ENCODE data around the gene THEM5. TPM values are rescaled to one million over a fixed set of nuclear protein-coding genes. Genes with fewer than 3 reads are reported as not detected.

THEM5 gene
- total RNA-seq, 1 experiment from 2014 or later = not detected

DNA sequence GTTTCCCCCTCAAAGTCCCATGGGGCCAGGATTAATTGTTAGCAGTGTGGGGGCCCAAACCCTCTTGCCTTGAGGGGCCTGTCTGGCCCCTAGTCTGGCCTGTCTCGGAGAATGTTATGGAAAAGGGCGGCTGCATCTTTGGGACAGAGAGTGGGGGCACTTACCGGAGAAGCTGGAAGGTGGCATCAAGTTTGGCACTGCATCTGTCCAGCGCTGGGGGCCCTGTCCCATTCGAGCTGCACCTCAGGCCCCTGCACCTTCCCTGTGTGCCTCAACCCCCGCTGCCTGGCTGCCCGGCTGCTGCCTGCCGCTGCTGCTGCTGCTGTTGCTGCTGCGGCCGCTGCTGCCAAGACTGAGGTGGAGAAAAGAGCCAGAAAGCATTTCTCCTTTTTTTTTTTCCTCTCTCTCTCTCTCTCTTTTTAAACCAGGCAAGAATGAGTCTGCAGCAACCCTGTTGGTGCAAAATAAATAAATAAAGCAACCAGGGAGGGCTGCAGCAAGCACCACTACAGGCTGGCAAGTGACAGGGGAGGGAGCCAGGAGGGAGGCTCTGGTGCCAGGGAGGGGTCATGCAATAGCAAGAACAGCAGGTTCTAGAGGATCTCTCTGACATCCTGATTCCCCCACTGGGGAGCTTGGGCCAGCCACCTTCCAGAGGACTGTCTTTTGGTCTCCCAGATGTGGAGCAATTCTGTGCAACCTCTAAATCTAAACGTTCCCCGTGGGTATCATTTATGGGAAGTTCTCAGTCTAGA is 48.3 kb downstream of the THEM5 start, which contains the start of gene LINGO4:
LINGO4 (minus strand) TSS at position 354 of the 755 bp plus-strand sequence. CDS start 2,715 bp downstream, outside the sequence.
- intact Hi-C loops (cut with micrococcal nuclease) = no loop called here
- Histone ChIP-seq H3K9ac (ENCODE audit: low read length) (no peak within 1 kb of the TSS), H3F3A (ENCODE audit: low read length, unreplicated experiment) (no peaks in the 10 kb centered on the region), H3K4me3 (ENCODE audit: low read length) (no peak within 1 kb of the TSS), H3K9me3 (ENCODE audit: low read length) (no peaks in the 10 kb centered on the region), H3K4me1 (ENCODE audit: insufficient read depth, low read length) (no peaks in the 10 kb centered on the region), H4K20me1 (ENCODE audit: low read length) (no peaks in the 10 kb centered on the region), H2AFZ (ENCODE audit: low read length) (no peak within 1 kb of the TSS), H3K36me3 (ENCODE audit: low read depth, low read length) (no peaks in the 10 kb centered on the region), H3K4me2 (ENCODE audit: low read length) (no peak within 1 kb of the TSS), H3K27ac (ENCODE audit: low read length) (no peak within 1 kb of the TSS), H3K27me3 (ENCODE audit: low read length) (peaks cover 19% of the 10 kb centered on the region), H3K9me2 (replicated peaks; ENCODE audit: low read length) (no peaks in the 10 kb centered on the region), H3K79me2 (ENCODE audit: low read length) (no peaks in the 10 kb centered on the region)
- ATAC-seq = no peak
- no peak for TF ChIP-seq EZH2phosphoT487 (IDR thresholded peaks at IDR 0.05; ENCODE audit: borderline replicate concordance, low read length)
- TF ChIP-seq EZH2 (IDR thresholded peaks at IDR 0.05; ENCODE audit: low read length, unreplicated experiment) = no peak
- TF ChIP-seq, protein P1, sequence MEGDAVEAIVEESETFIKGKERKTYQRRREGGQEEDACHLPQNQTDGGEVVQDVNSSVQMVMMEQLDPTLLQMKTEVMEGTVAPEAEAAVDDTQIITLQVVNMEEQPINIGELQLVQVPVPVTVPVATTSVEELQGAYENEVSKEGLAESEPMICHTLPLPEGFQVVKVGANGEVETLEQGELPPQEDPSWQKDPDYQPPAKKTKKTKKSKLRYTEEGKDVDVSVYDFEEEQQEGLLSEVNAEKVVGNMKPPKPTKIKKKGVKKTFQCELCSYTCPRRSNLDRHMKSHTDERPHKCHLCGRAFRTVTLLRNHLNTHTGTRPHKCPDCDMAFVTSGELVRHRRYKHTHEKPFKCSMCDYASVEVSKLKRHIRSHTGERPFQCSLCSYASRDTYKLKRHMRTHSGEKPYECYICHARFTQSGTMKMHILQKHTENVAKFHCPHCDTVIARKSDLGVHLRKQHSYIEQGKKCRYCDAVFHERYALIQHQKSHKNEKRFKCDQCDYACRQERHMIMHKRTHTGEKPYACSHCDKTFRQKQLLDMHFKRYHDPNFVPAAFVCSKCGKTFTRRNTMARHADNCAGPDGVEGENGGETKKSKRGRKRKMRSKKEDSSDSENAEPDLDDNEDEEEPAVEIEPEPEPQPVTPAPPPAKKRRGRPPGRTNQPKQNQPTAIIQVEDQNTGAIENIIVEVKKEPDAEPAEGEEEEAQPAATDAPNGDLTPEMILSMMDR (conservative IDR thresholded peaks at IDR 0.05; ENCODE audit: low read depth, low read length) = no peak
- DNase-seq = no peak
- no TSS peak for BruUV-seq (replicated peaks)
- ChIA-PET POLR2A (ENCODE audit: unreplicated experiment) (no interaction called here), CTCF (no interaction called here)

DNA sequence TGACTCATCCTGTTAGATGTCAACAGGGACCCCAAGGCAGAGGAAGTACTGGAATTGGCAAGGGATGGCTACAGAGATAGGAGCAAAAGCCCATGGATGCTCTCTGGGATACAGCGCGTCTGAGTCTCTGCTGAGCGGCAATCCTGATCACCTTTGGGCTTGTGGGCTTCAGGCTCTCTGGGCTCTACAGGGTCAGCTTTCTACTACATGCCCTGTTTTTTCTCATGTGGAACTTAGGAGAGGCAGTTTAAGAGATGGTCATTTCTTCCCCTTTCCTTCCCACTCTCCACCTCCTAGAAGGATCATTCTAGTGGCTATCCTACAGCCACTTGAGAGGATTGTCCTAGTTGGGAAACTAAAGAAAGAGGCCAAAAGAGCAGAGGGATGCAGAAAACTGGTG is 49.6 kb downstream of the THEM5 start:
- TF ChIP-seq EZH2 (IDR thresholded peaks at IDR 0.05; ENCODE audit: low read length, unreplicated experiment) (no peak), EZH2phosphoT487 (IDR thresholded peaks at IDR 0.05; ENCODE audit: borderline replicate concordance, low read length) (no peak)
- TF ChIP-seq, protein P1 (conservative IDR thresholded peaks at IDR 0.05; ENCODE audit: low read depth, low read length) = no peak
- BruUV-seq (replicated peaks) = no TSS peak
- intact Hi-C loops (cut with micrococcal nuclease) = no loop called here
- no peaks in the 10 kb centered on the region for H3K9me2 ChIP-seq (replicated peaks; ENCODE audit: low read length)
- no peaks in the 10 kb centered on the region for H3K4me1 ChIP-seq (ENCODE audit: insufficient read depth, low read length)
- H3K27me3 ChIP-seq (ENCODE audit: low read length) = peaks cover 19% of the 10 kb centered on the region
- DNase-seq (no peak), ATAC-seq (no peak)
- ChIA-PET CTCF (no interaction called here), POLR2A (ENCODE audit: unreplicated experiment) (no interaction called here)
- H2AFZ ChIP-seq (ENCODE audit: low read length) = no peak overlapping the region
- no peaks in the 10 kb centered on the region for H3F3A ChIP-seq (ENCODE audit: low read length, unreplicated experiment)
- no peak overlapping the region for H3K4me2 ChIP-seq (ENCODE audit: low read length)
- no peak overlapping the region for H3K4me3 ChIP-seq (ENCODE audit: low read length)
- H4K20me1 ChIP-seq (ENCODE audit: low read length) = no peaks in the 10 kb centered on the region
- no peaks in the 10 kb centered on the region for H3K9me3 ChIP-seq (ENCODE audit: low read length)
- H3K79me2 ChIP-seq (ENCODE audit: low read length) = no peaks in the 10 kb centered on the region
- no peaks in the 10 kb centered on the region for H3K36me3 ChIP-seq (ENCODE audit: low read depth, low read length)
- H3K9ac ChIP-seq (ENCODE audit: low read length) = no peak overlapping the region
- no peak overlapping the region for H3K27ac ChIP-seq (ENCODE audit: low read length)

DNA sequence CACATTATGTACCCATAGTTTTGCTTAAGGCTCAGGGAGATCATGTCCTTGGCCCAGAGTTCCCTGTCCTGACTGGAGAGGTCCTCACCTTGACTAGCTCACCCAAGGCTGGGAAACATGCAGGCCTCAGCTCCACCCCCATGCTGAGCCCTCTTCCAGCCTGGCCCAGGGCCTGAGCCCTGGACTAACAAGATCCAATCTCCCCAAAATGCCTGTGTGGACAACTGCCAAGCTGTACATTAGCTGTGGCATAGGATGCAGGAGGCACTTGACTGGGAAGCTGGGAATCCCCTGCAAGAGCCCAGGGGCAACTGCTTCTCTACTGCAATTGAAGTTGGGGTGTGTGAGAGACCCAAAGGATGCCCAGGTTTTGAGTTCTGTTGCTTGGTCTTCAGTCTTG is 50.3 kb downstream of the THEM5 start:
- H3K9me3 ChIP-seq (ENCODE audit: low read length) = no peaks in the 10 kb centered on the region
- intact Hi-C loops (cut with micrococcal nuclease) = no loop called here
- H3K9me2 ChIP-seq (replicated peaks; ENCODE audit: low read length) = no peaks in the 10 kb centered on the region
- H3K36me3 ChIP-seq (ENCODE audit: low read depth, low read length) = no peaks in the 10 kb centered on the region
- H2AFZ ChIP-seq (ENCODE audit: low read length) = no peak overlapping the region
- DNase-seq = no peak
- H3K4me1 ChIP-seq (ENCODE audit: insufficient read depth, low read length) = no peaks in the 10 kb centered on the region
- BruUV-seq (replicated peaks) = no TSS peak
- H3K4me3 ChIP-seq (ENCODE audit: low read length) = no peak overlapping the region
- no peaks in the 10 kb centered on the region for H3K79me2 ChIP-seq (ENCODE audit: low read length)
- H3K9ac ChIP-seq (ENCODE audit: low read length) = no peak overlapping the region
- H3K27me3 ChIP-seq (ENCODE audit: low read length) = peaks cover 19% of the 10 kb centered on the region
- no peaks in the 10 kb centered on the region for H4K20me1 ChIP-seq (ENCODE audit: low read length)
- ATAC-seq = no peak
- POLR2A ChIA-PET (ENCODE audit: unreplicated experiment) = no interaction called here
- H3F3A ChIP-seq (ENCODE audit: low read length, unreplicated experiment) = no peaks in the 10 kb centered on the region
- no peak overlapping the region for H3K27ac ChIP-seq (ENCODE audit: low read length)
- CTCF ChIA-PET = no interaction called here
- no peak for TF ChIP-seq EZH2phosphoT487 (IDR thresholded peaks at IDR 0.05; ENCODE audit: borderline replicate concordance, low read length)
- TF ChIP-seq EZH2 (IDR thresholded peaks at IDR 0.05; ENCODE audit: low read length, unreplicated experiment) = no peak
- TF ChIP-seq, protein P1 (conservative IDR thresholded peaks at IDR 0.05; ENCODE audit: low read depth, low read length) = no peak
- H3K4me2 ChIP-seq (ENCODE audit: low read length) = no peak overlapping the region

Measured in PC-3 (cell line).